Fibroblast of skin of scalp (primary cell): ENCODE data around the gene CPNE7. TPM values are rescaled to one million over a fixed set of nuclear protein-coding genes. Genes with fewer than 3 reads are reported as not detected.

Source experiments
- DNase-seq: peaks from one replicate; pipeline ENCODE4 v3.0.0-alpha.2; 2013
- polyA plus RNA-seq, 2 experiments: library from polyadenylated mRNA; unstranded; fragments of 120-200 nt; gene quantifications; one replicate each; pipeline ENCODE4 v1.2.1, GENCODE V29; 2013; ENCODE audit not compliant: insufficient read length in 2 of 2

Gene CPNE7
- polyA plus RNA-seq (2013, experiment 1 of 2; ENCODE audit: insufficient read length): 1.4 TPM
- polyA plus RNA-seq (2013, experiment 2 of 2; ENCODE audit: insufficient read length): 2.6 TPM

GRCh38 chr16:89575247-89576152, at the start of gene CPNE7:
CPNE7 (plus strand) TSS chr16:89575758; CDS start chr16:89575898, 140 bp downstream.
- no peak for DNase-seq

- no peak for DNase-seq
Observed at GRCh38 chr16:89529097-89529496, 46.5 kb upstream of the CPNE7 start.

GRCh38 chr16:89530401-89531381, 44.9 kb upstream of the CPNE7 start:
- no peak for DNase-seq

GRCh38 chr16:89531821-89532526, 43.6 kb upstream of the CPNE7 start:
- DNase-seq: no peak

GRCh38 chr16:89534252-89534756, 41.3 kb upstream of the CPNE7 start:
- DNase-seq: no peak

GRCh38 chr16:89536371-89536770, 39.2 kb upstream of the CPNE7 start:
- no peak for DNase-seq

GRCh38 chr16:89536886-89537548, 38.5 kb upstream of the CPNE7 start:
- no peak for DNase-seq

- no peak for DNase-seq
Observed at GRCh38 chr16:89537549-89537925, 38.0 kb upstream of the CPNE7 start.

GRCh38 chr16:89538286-89538685, 37.3 kb upstream of the CPNE7 start:
- DNase-seq: no peak

GRCh38 chr16:89540557-89540956, 35.0 kb upstream of the CPNE7 start:
- DNase-seq: no peak

GRCh38 chr16:89541792-89542191, 33.8 kb upstream of the CPNE7 start:
- DNase-seq: no peak

- DNase-seq: no peak
Observed at GRCh38 chr16:89544113-89544512, 31.4 kb upstream of the CPNE7 start.

GRCh38 chr16:89544713-89545043, 30.9 kb upstream of the CPNE7 start:
- no peak for DNase-seq

GRCh38 chr16:89545044-89545830, 30.3 kb upstream of the CPNE7 start:
- DNase-seq: no peak

GRCh38 chr16:89545831-89546574, 29.6 kb upstream of the CPNE7 start:
- DNase-seq: no peak

GRCh38 chr16:89546781-89547180, 28.8 kb upstream of the CPNE7 start:
- DNase-seq: no peak

- no peak for DNase-seq
Observed at GRCh38 chr16:89547291-89547690, 28.3 kb upstream of the CPNE7 start.

GRCh38 chr16:89547860-89548259, 27.7 kb upstream of the CPNE7 start:
- no peak for DNase-seq

- no peak for DNase-seq
Observed at GRCh38 chr16:89548344-89549006, 27.1 kb upstream of the CPNE7 start.
